Natural killer cell treated with Interleukin-12 subunit alpha and Interleukin-12 subunit beta and Interleukin-15 and Interleukin-18, amount 100 ng/mL, for 72 hours (primary cell): ENCODE results near the gene ELOVL5. TPM values are rescaled to one million over a fixed set of nuclear protein-coding genes. Genes with fewer than 3 reads are reported as not detected.
A peak's percentile ranks its signal among the peaks of the same experiment; 100 is the strongest.

ENCODE experiments used
- ATAC-seq, 2 donors: fragments of 150-1000 bp; cut with Tn5 transposase in 1 of 2; sonication (Bioruptor Pico), chemical (Tn5 transposase) in 1 of 2; 2 replicates each; pipeline ENCODE4 v1.10.0; 2021
- DNase-seq: peaks from one replicate; pipeline ENCODE4 v3.0.0; 2022; ENCODE audit warnings: low spot score
- H3K27ac Mint-ChIP-seq, 2 donors: 1 replicate in 1 of 2; 2 replicates in 1 of 2; pipeline ENCODE4 v1.8.0; 2022; ENCODE audit warnings: mixed read lengths in 2 of 2, mild to moderate bottlenecking in 1 of 2, moderate library complexity in 1 of 2
- H3K27me3 Mint-ChIP-seq, 2 donors: 1 replicate in 1 of 2; 2 replicates in 1 of 2; pipeline ENCODE4 v1.8.0; 2022; ENCODE audit warnings: mixed read lengths in 2 of 2
- H3K36me3 Mint-ChIP-seq: one replicate; pipeline ENCODE4 v1.8.0; 2022; ENCODE audit warnings: mixed read lengths
- H3K4me1 Mint-ChIP-seq, 2 donors: 1 replicate in 1 of 2; 2 replicates in 1 of 2; pipeline ENCODE4 v1.8.0; 2022; ENCODE audit warnings: low read depth in 2 of 2, mixed read lengths in 2 of 2, mild to moderate bottlenecking in 1 of 2
- H3K4me3 Mint-ChIP-seq: one replicate; pipeline ENCODE4 v1.8.0; 2022; ENCODE audit warnings: mixed read lengths
- H3K9me3 Mint-ChIP-seq: 2 replicates; pipeline ENCODE4 v1.8.0; 2022; ENCODE audit warnings: mixed read lengths
- total RNA-seq, 2 donors: library from RNA; stranded (reverse); gene quantifications; one replicate each; pipeline ENCODE4 v1.2.3, GENCODE V29; 2022

The ELOVL5 gene
- total RNA-seq, 2 donors from 2014 or later, result 130 to 136 TPM

DNA sequence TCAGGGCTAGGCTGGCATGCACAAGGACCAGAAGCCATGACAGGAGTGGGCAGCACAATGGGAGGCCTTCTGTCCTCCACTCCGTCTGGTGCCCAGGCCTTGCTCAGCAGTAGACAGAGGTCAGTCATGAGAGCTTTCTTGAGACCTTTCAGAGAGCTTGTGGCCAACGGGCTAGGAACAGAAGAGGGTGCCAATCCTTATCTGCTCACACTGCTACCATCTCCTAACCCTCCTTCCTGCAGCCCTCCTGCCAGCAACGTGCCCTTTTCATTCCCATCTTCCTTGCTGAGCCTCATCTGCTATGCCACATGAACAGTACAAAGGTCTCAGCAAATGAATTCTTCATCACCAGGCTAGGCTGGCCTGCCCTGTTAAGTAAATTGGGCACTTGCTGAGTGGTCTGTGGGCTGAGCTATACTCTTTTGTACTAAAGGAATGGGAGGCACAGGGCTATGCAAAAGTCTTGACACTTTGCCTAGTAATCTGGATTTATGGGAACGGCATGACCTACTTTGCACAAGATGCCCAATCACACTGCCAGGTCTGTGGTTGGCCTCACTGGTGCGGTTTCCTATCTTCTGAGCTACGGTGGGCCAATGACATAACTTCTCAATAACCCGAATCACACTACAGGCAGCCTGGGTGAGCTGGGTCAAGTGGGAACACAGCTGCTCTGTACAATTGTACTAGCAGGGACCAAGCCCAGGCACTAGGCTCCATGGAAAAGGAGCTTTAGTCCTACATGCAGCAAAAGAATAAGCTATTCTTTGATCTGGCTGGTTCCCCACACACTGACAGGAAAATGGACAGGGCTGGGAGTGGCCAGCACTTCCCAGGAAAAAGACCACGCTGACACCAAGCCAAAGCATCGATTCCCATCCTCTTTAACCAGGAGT lies 47.8 kb downstream of the ELOVL5 start:
- peak; percentile 77 to 78 for ATAC-seq
- Mint-ChIP-seq H3K27ac (peak overlapping the region; percentile 86 to 88), H3K4me1 (peaks cover 64 to 69% of the 10 kb centered on the region in 2 donors), H3K4me3 (peak overlapping the region; percentile 88), H3K9me3 (no peaks in the 10 kb centered on the region), H3K27me3 (no peaks in the 10 kb centered on the region), H3K36me3 (no peaks in the 10 kb centered on the region)
- DNase-seq, result no peak

DNA sequence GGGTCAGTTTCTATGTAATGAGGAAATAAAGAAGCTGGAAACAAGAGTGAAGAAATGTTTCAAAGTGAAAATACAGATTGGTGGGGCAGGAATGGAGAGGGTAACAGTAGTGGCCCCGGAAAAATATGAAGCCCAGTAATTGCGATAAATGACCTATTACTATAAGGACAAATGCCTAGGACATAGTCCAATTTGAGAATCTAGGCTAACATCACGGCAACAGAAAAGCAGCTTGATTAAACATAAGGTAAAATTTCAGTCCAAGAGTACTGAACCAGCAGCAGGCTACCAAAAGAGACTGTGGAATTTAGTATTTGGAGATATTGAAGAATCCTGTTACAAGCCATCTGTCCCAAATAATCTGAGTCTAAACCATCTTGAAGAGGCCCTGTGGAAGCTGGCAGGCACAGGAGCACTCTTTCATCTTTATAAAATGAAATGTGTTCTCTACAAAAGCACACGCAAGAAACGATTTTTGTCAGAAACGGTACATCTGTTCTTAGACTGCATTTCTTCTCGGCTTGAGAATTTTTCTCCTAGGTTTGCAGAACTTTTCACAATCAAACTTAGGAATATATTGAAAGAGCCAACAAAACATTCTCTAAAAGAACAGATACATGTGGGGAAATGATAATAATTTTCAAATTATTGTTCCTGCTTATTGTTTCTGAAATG lies 49.3 kb downstream of the ELOVL5 start:
- ATAC-seq, result no peak

DNA sequence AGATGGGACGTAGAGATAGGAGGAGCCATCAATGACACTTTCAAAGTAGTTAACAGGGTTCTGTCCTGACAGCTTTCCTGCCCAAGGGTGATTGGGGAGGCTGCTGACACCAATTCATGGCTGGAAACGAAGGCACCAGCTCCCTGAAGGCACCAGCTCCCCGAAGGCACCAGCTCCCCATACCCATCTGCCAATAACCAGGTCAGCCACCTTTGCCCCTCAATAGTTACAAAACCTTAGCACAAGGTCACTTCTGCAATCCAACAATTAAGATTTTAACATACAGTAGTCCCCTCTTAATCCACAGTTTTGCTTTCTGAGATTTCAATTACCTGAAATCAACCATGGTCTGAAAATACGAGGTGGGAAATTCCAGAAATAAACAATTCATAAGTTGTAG lies 51.7 kb downstream of the ELOVL5 start:
- H3K4me1 Mint-ChIP-seq, result peaks cover 66 to 70% of the 10 kb centered on the region in 2 donors
- H3K27ac Mint-ChIP-seq, result no peak overlapping the region
- DNase-seq, result no peak
- H3K9me3 Mint-ChIP-seq, result no peaks in the 10 kb centered on the region
- H3K36me3 Mint-ChIP-seq, result peaks cover 9% of the 10 kb centered on the region
- ATAC-seq, result no peak
- H3K4me3 Mint-ChIP-seq, result no peak overlapping the region
- no peaks in the 10 kb centered on the region for H3K27me3 Mint-ChIP-seq

More for the DNA sequence above, 49.3 kb downstream of the ELOVL5 start:
- peak overlapping the region in 1 of 2 donors; percentile 86 for H3K27ac Mint-ChIP-seq
- no peak for DNase-seq
- H3K36me3 Mint-ChIP-seq, result no peaks in the 10 kb centered on the region
- no peaks in the 10 kb centered on the region for H3K9me3 Mint-ChIP-seq
- peak overlapping the region; percentile 1 for H3K4me3 Mint-ChIP-seq
- H3K27me3 Mint-ChIP-seq, result no peaks in the 10 kb centered on the region
- H3K4me1 Mint-ChIP-seq, result peaks cover 69 to 73% of the 10 kb centered on the region in 2 donors

DNA sequence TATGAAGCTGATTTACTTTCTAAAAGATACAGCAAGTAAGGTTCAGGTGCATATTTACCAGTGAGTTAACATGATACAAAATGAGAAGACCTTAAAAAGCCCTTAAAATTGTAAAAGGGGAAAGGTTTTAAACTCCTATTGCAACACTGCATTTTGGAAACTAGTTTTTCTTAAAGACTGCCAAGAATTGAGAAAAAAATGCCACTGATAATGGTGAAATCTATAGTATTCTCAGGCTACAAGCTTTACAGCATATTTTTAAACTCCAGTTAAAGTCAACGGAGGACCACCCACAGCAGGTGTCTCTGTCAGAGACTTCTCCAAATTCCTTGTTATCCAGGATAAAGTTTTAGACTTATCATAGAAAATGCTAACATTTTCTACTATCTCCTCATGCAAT lies 53.6 kb downstream of the ELOVL5 start:
- DNase-seq, result no peak
- H3K9me3 Mint-ChIP-seq, result no peaks in the 10 kb centered on the region
- peak overlapping the region in 1 of 2 donors; percentile 65 for H3K27ac Mint-ChIP-seq
- peaks cover 65 to 67% of the 10 kb centered on the region in 2 donors for H3K4me1 Mint-ChIP-seq
- H3K4me3 Mint-ChIP-seq, result no peak overlapping the region
- peaks cover 17% of the 10 kb centered on the region for H3K36me3 Mint-ChIP-seq
- no peaks in the 10 kb centered on the region for H3K27me3 Mint-ChIP-seq
- ATAC-seq, result no peak

DNA sequence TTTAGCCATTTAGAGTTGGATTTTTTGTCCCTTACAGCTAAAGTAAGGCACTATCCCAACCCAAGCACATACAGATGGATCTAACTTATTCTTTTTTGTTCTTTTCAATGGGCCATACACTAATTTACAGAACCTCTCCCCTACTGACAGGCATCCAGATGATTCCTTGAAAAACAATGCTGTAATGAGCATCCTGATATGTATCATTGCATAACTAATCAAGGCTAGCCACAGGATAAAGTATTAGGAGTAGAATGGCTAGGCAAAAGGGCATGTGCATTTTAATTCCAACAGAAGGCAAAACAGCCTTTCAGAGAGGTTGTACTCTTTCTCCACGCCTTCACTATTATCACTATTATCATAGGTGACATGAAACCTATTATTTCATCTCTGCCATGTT lies 54.1 kb downstream of the ELOVL5 start:
- peaks cover 17% of the 10 kb centered on the region for H3K36me3 Mint-ChIP-seq
- DNase-seq, result no peak
- no peak overlapping the region for H3K4me3 Mint-ChIP-seq
- H3K4me1 Mint-ChIP-seq, result peaks cover 62 to 66% of the 10 kb centered on the region in 2 donors
- H3K9me3 Mint-ChIP-seq, result no peaks in the 10 kb centered on the region
- no peak for ATAC-seq
- no peaks in the 10 kb centered on the region for H3K27me3 Mint-ChIP-seq
- peak overlapping the region in 1 of 2 donors; percentile 65 for H3K27ac Mint-ChIP-seq

DNA sequence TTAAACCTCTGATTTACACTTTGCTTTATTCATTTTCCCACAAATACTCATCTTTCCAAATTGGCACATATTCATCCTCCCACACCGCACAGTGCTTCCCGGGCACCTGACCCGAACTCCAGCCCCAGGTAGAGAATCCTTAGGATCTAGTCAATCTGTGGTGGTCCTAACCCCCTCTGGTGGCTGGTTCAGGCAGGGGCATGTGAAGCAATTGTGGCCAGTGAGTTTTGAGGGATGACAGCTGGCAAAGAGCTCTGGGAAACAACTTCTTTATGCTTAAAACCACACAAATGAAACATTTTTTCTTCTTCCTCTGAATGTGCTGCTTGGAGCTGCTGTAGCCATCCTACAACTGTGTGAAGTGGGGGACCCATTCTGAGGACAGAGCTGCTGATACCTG lies 54.7 kb downstream of the ELOVL5 start:
- H3K4me3 Mint-ChIP-seq, result peak overlapping the region; percentile 1
- H3K27ac Mint-ChIP-seq, result peak overlapping the region; percentile 51 to 77
- no peaks in the 10 kb centered on the region for H3K9me3 Mint-ChIP-seq
- peaks cover 17% of the 10 kb centered on the region for H3K36me3 Mint-ChIP-seq
- DNase-seq (no peak), ATAC-seq (peak in 1 of 2 donors; percentile 63)
- H3K27me3 Mint-ChIP-seq, result no peaks in the 10 kb centered on the region
- H3K4me1 Mint-ChIP-seq, result peaks cover 60 to 62% of the 10 kb centered on the region in 2 donors

DNA sequence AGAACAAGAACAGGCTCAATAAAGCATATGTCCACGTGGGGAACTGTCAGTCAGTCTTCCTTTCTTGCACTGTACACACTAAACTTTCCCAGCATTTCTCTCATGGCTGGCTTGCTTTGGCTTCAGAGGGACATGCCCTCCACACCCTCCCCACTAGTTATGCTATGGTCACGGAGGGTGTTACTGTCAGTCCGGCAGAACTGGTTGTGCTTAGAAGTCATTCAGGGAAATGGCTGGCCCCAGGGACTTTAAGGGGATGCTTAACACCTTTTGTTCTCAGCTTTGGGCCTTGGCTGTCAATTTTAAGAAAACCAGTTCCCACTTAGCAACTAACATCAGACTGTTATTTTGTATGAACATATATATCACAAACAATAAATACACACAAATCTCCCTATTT lies 55.1 kb downstream of the ELOVL5 start:
- DNase-seq, result no peak
- no peaks in the 10 kb centered on the region for H3K27me3 Mint-ChIP-seq
- peaks cover 56 to 58% of the 10 kb centered on the region in 2 donors for H3K4me1 Mint-ChIP-seq
- H3K9me3 Mint-ChIP-seq, result no peaks in the 10 kb centered on the region
- H3K36me3 Mint-ChIP-seq, result peaks cover 17% of the 10 kb centered on the region
- peak overlapping the region; percentile 1 for H3K4me3 Mint-ChIP-seq
- H3K27ac Mint-ChIP-seq, result peak overlapping the region; percentile 51 to 77
- no peak for ATAC-seq

DNA sequence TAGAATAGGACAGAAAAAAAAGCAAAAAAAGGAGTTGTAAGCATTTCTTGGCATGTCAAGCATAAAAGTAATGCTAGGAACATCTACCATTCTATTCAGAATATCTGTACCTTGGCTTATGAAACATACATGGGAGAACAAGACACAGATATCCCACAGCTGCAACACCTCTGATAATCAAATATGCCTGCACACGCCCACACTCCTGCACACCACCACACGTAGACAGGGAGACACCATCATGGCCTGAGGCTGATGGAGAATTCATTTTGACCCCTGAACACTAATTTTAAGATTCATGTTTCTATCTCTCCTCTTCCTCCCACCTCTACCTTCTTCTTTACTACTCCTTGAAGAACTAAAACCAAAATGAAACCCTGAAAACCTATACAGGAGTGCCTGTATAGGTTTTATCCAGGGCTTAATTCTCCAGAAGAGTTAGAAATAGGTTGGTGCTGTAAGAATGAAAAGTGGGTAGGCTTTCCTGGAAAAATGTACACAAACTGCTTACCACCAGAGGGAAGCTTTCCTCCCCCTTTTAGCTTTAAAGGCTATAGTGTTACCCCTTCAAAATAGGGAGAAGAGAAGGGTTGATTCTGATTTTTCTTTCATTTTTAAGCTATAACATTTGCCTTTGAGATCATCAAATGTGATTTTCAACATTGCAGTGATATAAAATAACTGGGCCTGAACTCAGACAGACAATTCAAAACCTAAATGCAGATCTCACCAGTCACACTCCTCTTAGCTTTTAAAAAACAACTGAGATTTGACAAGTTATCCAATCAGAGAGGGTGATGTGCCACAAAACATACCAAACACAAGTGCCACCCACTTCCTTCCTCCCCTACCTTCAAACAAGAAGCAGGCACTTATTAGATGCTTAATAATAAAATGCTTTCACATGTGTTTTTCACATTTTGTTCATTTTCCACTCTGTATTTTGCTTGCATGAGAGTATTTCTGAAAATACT lies 57.9 kb downstream of the ELOVL5 start:
- Mint-ChIP-seq H3K27ac (peak overlapping the region; percentile 63 to 87), H3K27me3 (no peaks in the 10 kb centered on the region), H3K4me3 (peak overlapping the region; percentile 11), H3K36me3 (peaks cover 22% of the 10 kb centered on the region), H3K4me1 (peaks cover 44 to 48% of the 10 kb centered on the region in 2 donors), H3K9me3 (no peaks in the 10 kb centered on the region)
- DNase-seq (no peak), ATAC-seq (no peak)

DNA sequence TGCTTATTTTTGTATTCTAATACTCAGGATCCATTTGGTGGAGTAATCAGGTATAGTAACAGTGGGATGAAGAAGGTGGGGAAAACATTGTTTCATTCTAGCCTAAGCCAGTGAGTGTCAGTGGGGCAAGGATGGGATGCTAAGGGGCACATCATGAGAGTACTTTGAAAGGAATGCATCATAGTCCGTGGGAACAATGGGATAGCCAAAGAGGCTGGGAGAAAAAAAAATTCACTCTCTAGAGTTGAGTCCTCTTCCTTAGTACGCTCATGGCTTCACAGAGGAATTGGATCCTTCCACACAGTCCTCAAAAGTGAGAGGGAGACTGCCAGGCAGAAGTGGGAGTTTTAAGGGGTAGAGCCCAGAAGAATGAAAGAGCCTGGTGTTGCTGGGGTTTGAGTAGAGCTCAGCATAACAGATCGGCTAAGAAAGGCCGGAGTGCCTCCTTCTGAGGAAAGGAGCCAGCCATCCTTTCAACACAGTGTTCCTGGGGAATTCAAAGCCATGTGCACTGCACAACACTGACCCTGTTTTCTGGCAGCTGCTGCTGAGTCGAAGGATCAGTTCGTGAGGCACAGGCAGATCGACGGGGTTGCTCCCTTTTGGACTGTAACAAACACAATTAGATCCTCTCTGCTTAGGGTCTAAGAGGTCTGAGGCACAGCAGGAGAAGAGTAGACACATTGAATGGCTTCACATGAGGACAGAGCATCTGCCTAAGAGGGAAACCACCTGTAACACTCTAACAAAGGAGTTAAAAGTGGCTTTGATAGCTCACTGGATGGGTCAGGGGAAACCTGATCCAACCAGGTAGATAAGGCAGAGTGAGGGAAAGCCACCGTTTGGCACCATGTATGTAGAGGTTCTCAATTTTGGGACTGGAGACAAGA lies 61.2 kb downstream of the ELOVL5 start:
- DNase-seq (no peak), ATAC-seq (no peak)
- Mint-ChIP-seq H3K36me3 (peaks cover 20% of the 10 kb centered on the region), H3K27me3 (no peaks in the 10 kb centered on the region), H3K9me3 (no peaks in the 10 kb centered on the region), H3K4me3 (no peak overlapping the region), H3K27ac (no peak overlapping the region), H3K4me1 (peaks cover 40 to 43% of the 10 kb centered on the region in 2 donors)

DNA sequence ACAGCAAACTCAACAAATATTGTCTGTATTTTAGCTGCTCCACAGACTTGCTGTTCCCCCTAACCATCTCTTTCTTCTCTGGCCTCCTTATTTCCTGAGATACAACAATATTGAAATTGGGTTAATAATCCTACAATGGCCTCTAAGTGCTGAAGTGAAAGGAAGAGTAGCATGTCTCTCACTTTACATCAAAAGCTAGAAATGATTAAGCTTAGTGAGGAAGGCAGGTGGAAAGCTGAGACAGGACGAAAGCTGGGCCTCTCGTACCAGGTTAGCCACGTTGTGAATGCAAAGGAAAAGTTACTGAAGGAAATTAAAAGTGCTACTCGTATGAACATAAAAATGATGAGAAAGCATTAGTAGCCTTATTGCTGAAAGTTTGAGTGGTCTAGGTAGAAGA lies 63.8 kb downstream of the ELOVL5 start:
- Mint-ChIP-seq H3K27me3 (no peaks in the 10 kb centered on the region), H3K4me1 (peaks cover 33 to 40% of the 10 kb centered on the region in 2 donors), H3K36me3 (peaks cover 11% of the 10 kb centered on the region), H3K4me3 (no peak overlapping the region), H3K27ac (peak overlapping the region; percentile 4 to 11), H3K9me3 (no peaks in the 10 kb centered on the region)
- DNase-seq, result no peak
- ATAC-seq, result no peak

DNA sequence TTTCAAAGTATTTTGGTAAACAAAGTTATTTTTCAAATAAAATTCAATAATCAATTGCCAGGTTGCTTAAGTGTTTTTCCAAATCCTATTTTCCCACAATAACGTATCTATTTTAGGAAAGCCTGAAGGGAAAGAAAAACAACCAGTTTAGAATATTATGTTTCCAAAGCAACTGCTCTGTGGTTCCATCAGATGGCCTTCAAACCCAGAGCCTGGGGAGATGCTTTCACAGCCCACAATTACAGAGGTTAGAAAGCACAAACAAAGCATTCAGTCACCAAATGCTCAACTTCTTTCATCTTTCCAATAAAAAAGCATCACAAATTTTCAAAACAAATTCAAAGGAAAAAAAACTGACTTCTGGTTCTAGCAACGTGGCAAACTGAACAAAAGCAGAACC lies 66.0 kb downstream of the ELOVL5 start:
- H3K27me3 Mint-ChIP-seq, result no peaks in the 10 kb centered on the region
- ATAC-seq, result no peak
- DNase-seq, result no peak
- H3K36me3 Mint-ChIP-seq, result peaks cover 13% of the 10 kb centered on the region
- peaks cover 43 to 50% of the 10 kb centered on the region in 2 donors for H3K4me1 Mint-ChIP-seq
- no peak overlapping the region for H3K4me3 Mint-ChIP-seq
- H3K9me3 Mint-ChIP-seq, result no peaks in the 10 kb centered on the region
- H3K27ac Mint-ChIP-seq, result no peak overlapping the region

DNA sequence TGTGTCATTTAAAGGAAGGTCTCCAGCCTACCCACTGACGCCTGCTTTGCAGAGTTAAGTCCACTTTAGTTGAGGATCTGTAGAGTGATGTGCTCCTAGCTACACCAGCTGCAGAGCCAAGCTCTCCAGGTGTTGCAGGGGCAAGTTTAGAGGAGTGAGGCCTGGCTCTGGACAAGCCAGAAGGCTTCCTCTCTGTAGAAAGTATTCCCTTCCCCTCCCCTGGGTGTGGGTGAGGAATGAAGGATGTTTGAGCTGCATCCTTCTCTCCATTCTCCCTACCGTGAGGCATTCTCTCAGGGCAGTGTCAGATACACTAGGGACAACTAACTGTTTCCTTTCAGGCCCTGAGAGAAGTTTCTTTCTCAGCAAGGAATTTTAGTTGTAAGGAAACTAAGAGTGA lies 66.5 kb downstream of the ELOVL5 start:
- H3K4me3 Mint-ChIP-seq, result no peak overlapping the region
- peak overlapping the region in 1 of 2 donors; percentile 58 for H3K27ac Mint-ChIP-seq
- peaks cover 13% of the 10 kb centered on the region for H3K36me3 Mint-ChIP-seq
- H3K4me1 Mint-ChIP-seq, result peaks cover 46 to 50% of the 10 kb centered on the region in 2 donors
- H3K9me3 Mint-ChIP-seq, result no peaks in the 10 kb centered on the region
- DNase-seq (no peak), ATAC-seq (no peak)
- H3K27me3 Mint-ChIP-seq, result no peaks in the 10 kb centered on the region
